ENCODE results near the gene ARHGAP21.

The ARHGAP21 gene

DNA sequence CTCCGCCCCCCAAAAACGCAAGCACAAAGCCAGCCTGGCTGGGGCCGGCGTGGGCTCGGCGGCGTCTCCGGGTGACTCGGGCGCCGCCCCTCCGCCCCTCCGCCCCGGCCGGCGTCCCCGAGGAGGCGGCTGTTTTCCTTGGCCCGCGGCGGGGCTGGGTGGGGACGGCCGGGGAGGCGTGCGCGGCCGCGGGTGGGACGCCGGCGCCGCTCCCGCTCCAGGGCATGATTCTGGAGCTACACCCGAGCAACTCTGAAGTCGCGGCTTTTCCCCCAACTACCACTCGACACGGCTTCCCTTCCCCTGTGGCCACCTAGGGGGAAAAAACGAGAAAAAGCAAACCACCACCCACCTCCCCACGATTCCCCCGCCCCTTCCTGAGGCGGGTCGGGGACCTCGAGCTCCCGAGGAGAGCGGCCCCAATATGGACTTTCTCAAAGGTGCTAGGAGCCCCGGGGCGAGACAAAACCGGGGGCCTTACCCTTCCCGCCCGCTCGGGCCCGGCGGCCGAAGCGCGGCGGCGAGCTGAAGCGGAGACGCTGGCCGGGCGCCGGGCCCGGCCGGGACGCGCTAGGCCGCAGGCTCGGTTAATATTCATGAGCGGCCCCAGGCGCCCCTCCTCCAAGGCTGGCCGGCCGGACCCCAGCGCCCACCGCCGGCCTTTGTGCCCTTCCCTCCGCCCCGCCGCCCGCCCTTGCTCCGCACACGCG, 856 bp downstream of the ARHGAP21 start:
- H3K4me1 ChIP-seq (ENCODE audit: control insufficient read depth, insufficient read depth, low read length, unreplicated experiment), result peaks cover 25% of the 10 kb centered on the region
- H3K36me3 ChIP-seq (ENCODE audit: insufficient read depth, low read length), result peaks cover 15% of the 10 kb centered on the region; the same call in 1 of the 2 replicates
- H2AFZ ChIP-seq (ENCODE audit: low read length, unreplicated experiment), result peak overlapping the region; percentile 59
- no peaks in the 10 kb centered on the region for H3K27me3 ChIP-seq (ENCODE audit: insufficient read depth, low read length)
- peak overlapping the region; percentile 93 for H3K27ac ChIP-seq (ENCODE audit: low read depth, low read length)
- H3K79me2 ChIP-seq (ENCODE audit: control insufficient read depth, insufficient read depth, low read length, unreplicated experiment), result peaks cover 51% of the 10 kb centered on the region
- H3K4me3 ChIP-seq (ENCODE audit: low read depth, low read length), result peak overlapping the region; percentile 93

DNA sequence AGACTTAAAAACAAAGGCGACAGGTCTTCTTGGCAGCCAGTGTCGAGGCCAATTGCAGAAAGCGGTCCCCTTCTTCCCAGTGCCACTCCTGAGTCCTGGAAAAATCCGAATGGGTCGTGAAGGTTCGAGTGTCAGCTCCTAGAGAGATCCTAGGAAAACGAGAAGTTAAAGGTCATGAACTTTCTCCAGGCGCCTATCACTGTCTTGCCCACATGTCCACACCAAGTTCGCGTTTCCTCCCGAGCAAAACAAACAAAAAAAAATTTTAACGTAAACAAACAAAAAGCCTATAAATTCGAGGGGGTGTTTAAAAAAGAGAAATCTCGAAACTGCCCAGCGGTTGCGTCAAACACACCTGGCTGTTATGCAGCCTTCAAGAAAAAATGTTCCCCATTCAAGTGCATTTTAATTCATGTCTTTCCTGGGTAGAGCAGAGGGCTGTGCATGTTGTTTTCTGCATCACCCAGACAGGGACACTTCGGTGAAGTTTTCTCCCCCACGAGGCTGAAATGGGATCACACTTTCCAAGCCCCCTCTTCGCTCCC, 1.5 kb downstream of the ARHGAP21 start:
- H3K36me3 ChIP-seq (ENCODE audit: insufficient read depth, low read length), result peaks cover 21% of the 10 kb centered on the region; the same call in 1 of the 2 replicates
- H3K4me3 ChIP-seq (ENCODE audit: low read depth, low read length), result peak overlapping the region; percentile 93
- peaks cover 29% of the 10 kb centered on the region for H3K4me1 ChIP-seq (ENCODE audit: control insufficient read depth, insufficient read depth, low read length, unreplicated experiment)
- H3K27me3 ChIP-seq (ENCODE audit: insufficient read depth, low read length), result no peaks in the 10 kb centered on the region
- H3K27ac ChIP-seq (ENCODE audit: low read depth, low read length), result peak overlapping the region; percentile 93
- H2AFZ ChIP-seq (ENCODE audit: low read length, unreplicated experiment), result no peak overlapping the region
- peaks cover 58% of the 10 kb centered on the region for H3K79me2 ChIP-seq (ENCODE audit: control insufficient read depth, insufficient read depth, low read length, unreplicated experiment)

DNA sequence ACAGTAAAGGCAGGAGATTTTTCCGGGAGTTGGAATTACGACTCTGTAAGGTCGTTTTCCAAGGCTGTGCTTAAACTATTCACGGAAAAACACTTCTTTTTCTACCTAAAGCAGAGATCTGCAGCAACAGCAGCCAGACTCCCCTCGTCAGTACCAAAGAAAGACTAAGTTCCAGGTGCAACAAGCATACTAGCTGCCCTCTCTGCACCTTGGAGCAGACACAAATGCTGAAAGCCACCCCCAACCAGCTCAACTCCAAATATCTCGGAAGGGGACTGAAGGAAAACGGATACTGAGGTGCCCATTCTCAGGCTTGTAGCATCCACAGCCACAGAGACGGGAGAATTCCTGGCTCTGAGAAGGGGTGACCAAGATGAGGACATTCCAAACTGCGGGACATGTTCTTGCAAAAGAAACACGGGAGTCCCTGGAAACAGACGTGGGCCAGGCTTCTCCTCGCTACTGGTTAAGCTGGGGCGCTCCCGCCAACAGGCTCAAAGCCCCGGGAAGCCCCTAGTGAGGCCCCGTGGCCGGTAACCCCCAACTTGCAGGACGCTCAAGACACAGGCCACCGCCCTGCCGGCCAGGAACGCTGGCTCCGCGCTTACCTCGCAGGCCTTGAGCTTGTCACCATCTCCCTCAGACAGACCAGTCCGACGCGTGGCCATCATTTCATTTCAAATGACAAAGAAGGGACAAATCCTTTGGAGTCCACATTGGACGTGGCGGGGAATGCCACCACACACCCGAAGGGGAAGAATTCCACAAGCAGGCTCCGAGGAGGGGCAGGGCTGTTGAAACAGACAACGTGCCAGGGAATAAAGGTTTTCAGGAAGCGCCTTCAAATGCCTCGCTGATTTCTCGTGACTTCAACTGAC, 2.2 kb downstream of the ARHGAP21 start:
- H3K4me1 ChIP-seq (ENCODE audit: control insufficient read depth, insufficient read depth, low read length, unreplicated experiment), result peaks cover 35% of the 10 kb centered on the region
- peak overlapping the region; percentile 33 for H2AFZ ChIP-seq (ENCODE audit: low read length, unreplicated experiment)
- H3K36me3 ChIP-seq (ENCODE audit: insufficient read depth, low read length), result peaks cover 25% of the 10 kb centered on the region; the same call in 1 of the 2 replicates
- H3K27me3 ChIP-seq (ENCODE audit: insufficient read depth, low read length), result no peaks in the 10 kb centered on the region
- H3K4me3 ChIP-seq (ENCODE audit: low read depth, low read length), result peak overlapping the region; percentile 93
- H3K79me2 ChIP-seq (ENCODE audit: control insufficient read depth, insufficient read depth, low read length, unreplicated experiment), result peaks cover 65% of the 10 kb centered on the region
- peak overlapping the region; percentile 93 for H3K27ac ChIP-seq (ENCODE audit: low read depth, low read length)

DNA sequence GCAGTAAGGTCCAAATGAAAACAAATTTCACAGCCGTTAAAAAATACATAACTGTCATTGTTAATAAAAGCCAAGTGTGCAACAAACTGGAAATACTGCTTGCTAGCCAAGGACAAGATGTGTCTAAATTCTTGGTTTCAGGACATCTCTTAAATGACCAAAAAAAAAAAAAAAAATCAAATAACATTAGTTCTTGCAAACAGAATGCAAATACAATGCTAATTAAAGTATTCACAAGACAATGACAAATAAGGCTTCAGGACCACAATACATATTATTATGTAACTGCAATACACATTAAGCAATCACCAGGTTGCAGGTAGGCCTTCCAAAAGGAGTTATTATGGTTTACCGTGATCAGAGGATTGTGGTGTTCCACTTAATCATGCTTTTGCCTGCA, 3.6 kb downstream of the ARHGAP21 start:
- Histone ChIP-seq H3K36me3 (ENCODE audit: insufficient read depth, low read length) (peaks cover 25% of the 10 kb centered on the region; the same call in 1 of the 2 replicates), H3K27me3 (ENCODE audit: insufficient read depth, low read length) (no peaks in the 10 kb centered on the region), H3K4me1 (ENCODE audit: control insufficient read depth, insufficient read depth, low read length, unreplicated experiment) (peaks cover 35% of the 10 kb centered on the region), H3K27ac (ENCODE audit: low read depth, low read length) (peak overlapping the region; percentile 93; the same call in 1 of the 2 replicates), H2AFZ (ENCODE audit: low read length, unreplicated experiment) (no peak overlapping the region), H3K4me3 (ENCODE audit: low read depth, low read length) (peak overlapping the region; percentile 93), H3K79me2 (ENCODE audit: control insufficient read depth, insufficient read depth, low read length, unreplicated experiment) (peaks cover 78% of the 10 kb centered on the region)

DNA sequence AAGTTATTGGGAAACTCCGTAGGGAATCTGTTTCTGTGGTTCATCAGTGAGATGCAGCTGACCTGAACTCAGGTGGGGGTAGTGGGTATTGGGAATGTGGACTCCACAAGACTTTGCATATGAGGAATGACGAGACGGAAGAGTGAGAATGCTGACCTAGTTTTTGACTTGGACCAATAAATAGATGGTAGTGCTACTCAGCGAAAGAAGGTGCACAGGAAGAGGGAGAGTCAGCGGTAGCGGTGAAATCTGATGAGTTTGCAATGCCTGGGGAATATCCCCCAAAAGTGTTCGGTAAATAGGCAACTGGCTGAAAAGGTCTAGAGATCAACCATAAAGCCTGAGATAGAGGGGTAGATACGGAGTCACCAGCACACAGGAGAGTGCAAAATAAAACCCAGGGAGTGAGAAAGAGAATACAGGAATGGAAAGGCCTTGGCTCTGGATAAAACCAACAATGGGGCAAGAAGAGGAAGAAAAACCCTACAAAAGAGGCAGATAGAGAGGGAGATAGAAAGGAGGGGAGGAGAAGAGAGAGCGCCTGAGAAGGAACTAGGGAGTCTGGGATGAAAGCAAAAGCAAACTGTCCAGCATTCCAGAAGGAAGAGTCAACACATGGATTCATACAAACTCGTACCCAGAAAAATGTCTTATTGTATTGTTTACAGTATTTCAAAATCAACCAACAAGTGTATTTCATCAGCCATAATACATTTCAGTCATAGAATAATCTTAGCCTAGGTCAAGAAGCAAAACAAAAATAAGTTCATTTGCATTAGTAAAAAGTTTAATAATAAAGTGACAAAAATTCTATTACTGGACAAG, 5.4 kb downstream of the ARHGAP21 start:
- H3K79me2 ChIP-seq (ENCODE audit: control insufficient read depth, insufficient read depth, low read length, unreplicated experiment), result peaks cover 91% of the 10 kb centered on the region
- H3K27ac ChIP-seq (ENCODE audit: low read depth, low read length), result peak overlapping the region; percentile 73
- no peaks in the 10 kb centered on the region for H3K27me3 ChIP-seq (ENCODE audit: insufficient read depth, low read length)
- peaks cover 25% of the 10 kb centered on the region; the same call in 1 of the 2 replicates for H3K36me3 ChIP-seq (ENCODE audit: insufficient read depth, low read length)
- H3K4me1 ChIP-seq (ENCODE audit: control insufficient read depth, insufficient read depth, low read length, unreplicated experiment), result peaks cover 40% of the 10 kb centered on the region
- H3K4me3 ChIP-seq (ENCODE audit: low read depth, low read length), result peak overlapping the region; percentile 93
- no peak overlapping the region for H2AFZ ChIP-seq (ENCODE audit: low read length, unreplicated experiment)

DNA sequence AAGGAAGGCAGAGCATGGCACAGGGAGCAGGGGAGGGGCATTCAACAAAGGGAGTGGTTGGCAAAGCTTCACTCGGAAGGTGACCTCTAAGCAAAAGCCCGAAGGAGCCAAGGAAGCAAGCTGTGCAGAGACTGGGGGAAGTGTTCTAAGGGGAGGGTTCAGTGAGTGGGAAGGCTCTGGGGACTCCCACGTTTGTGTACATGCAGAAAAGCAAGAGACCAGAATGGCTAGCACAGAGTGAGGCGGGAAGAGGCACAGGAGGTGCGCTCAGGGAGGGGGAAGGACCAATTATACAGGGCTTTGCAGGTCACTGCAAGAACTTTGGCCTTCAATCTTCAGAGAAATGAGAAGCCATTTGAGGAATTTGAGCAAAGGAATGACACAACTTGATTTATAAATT, 7.4 kb downstream of the ARHGAP21 start:
- H3K79me2 ChIP-seq (ENCODE audit: control insufficient read depth, insufficient read depth, low read length, unreplicated experiment), result peaks cover 94% of the 10 kb centered on the region
- no peak overlapping the region for H3K27ac ChIP-seq (ENCODE audit: low read depth, low read length)
- H3K36me3 ChIP-seq (ENCODE audit: insufficient read depth, low read length), result peaks cover 19% of the 10 kb centered on the region; the same call in 1 of the 2 replicates
- H3K4me1 ChIP-seq (ENCODE audit: control insufficient read depth, insufficient read depth, low read length, unreplicated experiment), result peaks cover 40% of the 10 kb centered on the region
- no peaks in the 10 kb centered on the region for H3K27me3 ChIP-seq (ENCODE audit: insufficient read depth, low read length)
- H2AFZ ChIP-seq (ENCODE audit: low read length, unreplicated experiment), result no peak overlapping the region
- no peak overlapping the region for H3K4me3 ChIP-seq (ENCODE audit: low read depth, low read length)

DNA sequence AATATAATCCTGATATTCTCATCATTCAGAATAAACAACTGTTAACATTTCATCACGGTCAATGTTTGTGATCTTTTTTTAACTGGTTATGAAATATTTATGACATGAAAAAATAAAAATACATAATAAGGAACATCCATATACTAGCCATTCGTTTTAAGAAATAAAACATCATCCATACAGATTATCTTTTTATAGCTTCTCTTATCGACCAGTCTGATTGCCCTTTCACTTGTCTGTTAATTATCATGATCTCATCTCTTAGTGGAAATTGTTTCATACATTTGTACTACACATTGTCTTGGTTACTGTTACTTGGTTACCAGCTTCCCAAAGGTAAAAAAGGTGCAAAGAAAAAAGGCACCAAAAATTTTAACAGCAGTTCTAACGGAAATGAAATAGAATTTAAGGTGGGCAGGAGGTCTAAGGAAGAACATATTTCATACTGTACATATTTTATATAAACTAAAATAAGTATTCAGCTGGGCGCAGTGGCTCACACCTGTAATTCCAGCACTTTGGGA, 8.4 kb downstream of the ARHGAP21 start:
- H2AFZ ChIP-seq (ENCODE audit: low read length, unreplicated experiment), result no peak overlapping the region
- peaks cover 18% of the 10 kb centered on the region; the same call in 1 of the 2 replicates for H3K36me3 ChIP-seq (ENCODE audit: insufficient read depth, low read length)
- H3K4me3 ChIP-seq (ENCODE audit: low read depth, low read length), result no peak overlapping the region
- peaks cover 40% of the 10 kb centered on the region for H3K4me1 ChIP-seq (ENCODE audit: control insufficient read depth, insufficient read depth, low read length, unreplicated experiment)
- H3K27ac ChIP-seq (ENCODE audit: low read depth, low read length), result no peak overlapping the region
- H3K79me2 ChIP-seq (ENCODE audit: control insufficient read depth, insufficient read depth, low read length, unreplicated experiment), result peaks cover 91% of the 10 kb centered on the region
- H3K27me3 ChIP-seq (ENCODE audit: insufficient read depth, low read length), result no peaks in the 10 kb centered on the region

DNA sequence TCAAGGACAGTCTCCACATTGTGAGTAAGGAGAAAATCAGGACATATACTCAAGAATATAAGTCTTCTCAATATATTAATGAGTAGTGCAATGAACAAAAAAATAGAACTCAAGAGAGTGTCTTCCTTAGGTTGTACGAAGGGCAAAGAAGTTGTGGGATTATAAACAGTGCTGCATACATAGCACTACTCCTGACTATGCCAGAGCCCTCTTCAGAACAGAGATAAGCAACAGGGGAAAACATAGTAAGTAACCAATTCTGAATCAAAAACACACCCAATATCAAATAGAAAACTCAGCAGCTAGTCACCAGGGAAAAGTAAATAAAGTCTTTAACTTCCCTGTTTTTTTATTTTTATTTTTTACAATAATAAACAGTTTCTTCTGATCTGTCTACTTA, 10.6 kb downstream of the ARHGAP21 start:
- H2AFZ ChIP-seq (ENCODE audit: low read length, unreplicated experiment), result no peak overlapping the region
- H3K4me3 ChIP-seq (ENCODE audit: low read depth, low read length), result no peak overlapping the region
- peaks cover 24% of the 10 kb centered on the region for H3K4me1 ChIP-seq (ENCODE audit: control insufficient read depth, insufficient read depth, low read length, unreplicated experiment)
- H3K36me3 ChIP-seq (ENCODE audit: insufficient read depth, low read length), result peaks cover 12% of the 10 kb centered on the region; the same call in 1 of the 2 replicates
- peaks cover 91% of the 10 kb centered on the region for H3K79me2 ChIP-seq (ENCODE audit: control insufficient read depth, insufficient read depth, low read length, unreplicated experiment)
- H3K27ac ChIP-seq (ENCODE audit: low read depth, low read length), result no peak overlapping the region
- H3K27me3 ChIP-seq (ENCODE audit: insufficient read depth, low read length), result no peaks in the 10 kb centered on the region

GRCh38 chr10:24711465-24711864, 12.2 kb downstream of the ARHGAP21 start:
- Histone ChIP-seq H3K79me2 (ENCODE audit: control insufficient read depth, insufficient read depth, low read length, unreplicated experiment) (peaks cover 88% of the 10 kb centered on the region), H3K27ac (ENCODE audit: low read depth, low read length) (no peak overlapping the region), H2AFZ (ENCODE audit: low read length, unreplicated experiment) (no peak overlapping the region), H3K4me3 (ENCODE audit: low read depth, low read length) (no peak overlapping the region), H3K36me3 (ENCODE audit: insufficient read depth, low read length) (no peaks in the 10 kb centered on the region), H3K27me3 (ENCODE audit: insufficient read depth, low read length) (no peaks in the 10 kb centered on the region), H3K4me1 (ENCODE audit: control insufficient read depth, insufficient read depth, low read length, unreplicated experiment) (peaks cover 27% of the 10 kb centered on the region)

- Histone ChIP-seq H3K27me3 (ENCODE audit: insufficient read depth, low read length) (no peaks in the 10 kb centered on the region), H3K79me2 (ENCODE audit: control insufficient read depth, insufficient read depth, low read length, unreplicated experiment) (peaks cover 94% of the 10 kb centered on the region), H3K36me3 (ENCODE audit: insufficient read depth, low read length) (no peaks in the 10 kb centered on the region), H2AFZ (ENCODE audit: low read length, unreplicated experiment) (no peak overlapping the region), H3K4me1 (ENCODE audit: control insufficient read depth, insufficient read depth, low read length, unreplicated experiment) (peaks cover 43% of the 10 kb centered on the region), H3K4me3 (ENCODE audit: low read depth, low read length) (no peak overlapping the region), H3K27ac (ENCODE audit: low read depth, low read length) (peak overlapping the region; percentile 96)
These were observed 15.6 kb downstream of the ARHGAP21 start for GRCh38 chr10:24708081-24708480.
